Fibroblast of peridontal ligament (primary cell): ENCODE data around the gene ERC2.

Source experiments
- DNase-seq: peaks from one replicate; pipeline ENCODE4 v3.0.0-alpha.2; 2010; ENCODE audit errors: extremely low read depth

The ERC2 gene

GRCh38 chr3:56366641-56367162 is 101.6 kb downstream of the ERC2 start:
- DNase-seq: no peak

- DNase-seq: no peak
Observed at GRCh38 chr3:56365905-56366640, 102.2 kb downstream of the ERC2 start.

- no peak for DNase-seq
Observed at GRCh38 chr3:56364665-56365064, 103.6 kb downstream of the ERC2 start.

GRCh38 chr3:56363720-56364119 is 104.5 kb downstream of the ERC2 start:
- DNase-seq: no peak

GRCh38 chr3:56361731-56362130 is 106.5 kb downstream of the ERC2 start:
- no peak for DNase-seq

- no peak for DNase-seq
Observed at GRCh38 chr3:56357266-56357665, 111.0 kb downstream of the ERC2 start.

- no peak for DNase-seq
Observed at GRCh38 chr3:56356808-56357207, 111.5 kb downstream of the ERC2 start.

GRCh38 chr3:56355570-56356185 is 112.6 kb downstream of the ERC2 start:
- DNase-seq: no peak

GRCh38 chr3:56351537-56351936 is 116.7 kb downstream of the ERC2 start:
- DNase-seq: no peak

- no peak for DNase-seq
Observed at GRCh38 chr3:56347219-56347871, 120.9 kb downstream of the ERC2 start.

GRCh38 chr3:56342475-56342874 is 125.8 kb downstream of the ERC2 start:
- no peak for DNase-seq

GRCh38 chr3:56339671-56340070 is 128.6 kb downstream of the ERC2 start:
- DNase-seq: no peak

- DNase-seq: no peak
Observed at GRCh38 chr3:56339244-56339643, 129.0 kb downstream of the ERC2 start.

- no peak for DNase-seq
Observed at GRCh38 chr3:56336023-56336422, 132.2 kb downstream of the ERC2 start.

- DNase-seq: no peak
Observed at GRCh38 chr3:56324473-56324872, 143.8 kb downstream of the ERC2 start.

GRCh38 chr3:56323986-56324420 is 144.3 kb downstream of the ERC2 start:
- DNase-seq: peak; percentile 25

GRCh38 chr3:56322862-56323261 is 145.4 kb downstream of the ERC2 start:
- DNase-seq: no peak

GRCh38 chr3:56321892-56322291 is 146.4 kb downstream of the ERC2 start:
- no peak for DNase-seq

- DNase-seq: no peak
Observed at GRCh38 chr3:56321383-56321782, 146.9 kb downstream of the ERC2 start.

- DNase-seq: no peak
Observed at GRCh38 chr3:56320883-56321282, 147.4 kb downstream of the ERC2 start.

- DNase-seq: no peak
Observed at GRCh38 chr3:56318891-56319290, 149.4 kb downstream of the ERC2 start.

- no peak for DNase-seq
Observed at GRCh38 chr3:56316944-56317343, 151.3 kb downstream of the ERC2 start.

- DNase-seq: peak; percentile 35
Observed at GRCh38 chr3:56314842-56315241, 153.4 kb downstream of the ERC2 start.
